Inflammatory macrophage treated with lipopolysaccharide for 1 hour (primary cell): ENCODE data around the gene ULK4.
"Not testable (repeated sequence)": the region's sequence is repeated elsewhere in the genome, so short reads cannot be mapped to it uniquely, and the experiment has no call there.

ENCODE experiments used
- DNase-seq, 2 donors: peaks; one replicate each; pipeline ENCODE4 v3.0.0-alpha.2; 2020 to 2022

The ULK4 gene

DNA sequence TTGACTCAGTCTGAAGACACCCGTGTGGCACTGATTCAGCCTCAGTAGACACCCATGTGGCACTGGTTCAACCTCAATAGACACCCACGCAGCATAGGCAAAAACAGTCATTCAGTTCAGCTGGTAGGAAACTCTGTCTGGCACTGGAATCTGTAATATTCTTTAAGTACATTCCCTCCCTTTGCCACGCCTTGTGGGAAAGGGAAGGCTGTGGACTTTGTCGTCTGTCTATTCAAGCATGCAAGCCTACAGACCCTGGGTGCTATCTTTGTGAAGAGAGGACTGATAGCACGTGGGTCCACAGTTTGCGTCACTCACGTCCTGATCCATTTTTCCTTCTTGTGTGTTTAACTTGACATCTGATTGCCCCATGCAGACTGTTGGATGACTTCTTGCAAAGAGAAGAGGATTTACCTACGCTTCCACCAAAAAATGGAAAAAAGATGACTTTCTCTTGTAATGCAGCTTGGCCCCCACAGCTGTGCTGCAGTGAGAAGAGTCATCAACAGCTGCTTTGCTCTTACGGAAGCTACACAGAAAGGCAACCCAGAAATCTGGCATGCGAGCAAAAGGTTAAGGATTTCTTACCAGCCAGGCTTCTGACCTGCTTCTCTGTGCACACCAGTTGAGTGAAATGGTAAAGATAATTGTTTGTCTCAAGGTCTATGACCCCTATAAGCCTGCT, 278.1 kb downstream of the ULK4 start:
- DNase-seq: no peak

DNA sequence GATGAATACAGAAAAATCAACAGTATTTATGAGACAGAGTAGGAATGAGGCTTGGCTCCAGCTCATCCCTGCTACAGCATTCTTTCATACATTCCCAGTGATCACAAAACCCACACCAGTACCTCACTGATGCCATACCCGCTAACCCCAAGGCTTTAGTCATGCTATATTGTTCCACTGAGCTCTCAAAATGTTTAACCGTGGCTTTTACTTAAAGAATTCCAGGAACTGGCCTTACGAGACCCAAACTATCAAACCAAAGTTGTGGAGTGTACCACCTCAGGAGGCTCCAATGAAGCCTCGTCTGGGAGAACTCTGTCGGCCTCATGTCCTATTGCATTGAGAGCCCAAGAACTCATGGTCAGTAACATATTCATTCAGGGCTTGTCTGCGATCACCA, 278.9 kb downstream of the ULK4 start:
- DNase-seq: no peak

DNA sequence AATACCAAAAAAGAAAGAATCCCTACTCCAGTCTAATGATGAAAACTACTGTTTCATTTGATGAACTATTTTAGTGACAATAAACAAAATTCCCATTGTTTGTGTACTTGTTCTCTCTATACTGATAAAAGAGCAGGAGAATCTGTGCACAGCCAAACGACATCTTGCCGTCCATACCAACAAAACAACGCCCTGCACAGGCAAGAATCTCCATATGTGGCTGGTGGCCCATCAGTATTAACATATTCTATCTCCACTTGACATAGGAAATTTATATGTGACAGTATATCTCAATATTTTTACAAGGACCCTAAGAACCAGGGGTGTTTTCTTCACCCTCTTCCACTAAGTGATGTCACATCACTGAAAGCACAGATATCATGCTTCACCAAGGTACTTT, 279.5 kb downstream of the ULK4 start:
- DNase-seq: no peak

DNA sequence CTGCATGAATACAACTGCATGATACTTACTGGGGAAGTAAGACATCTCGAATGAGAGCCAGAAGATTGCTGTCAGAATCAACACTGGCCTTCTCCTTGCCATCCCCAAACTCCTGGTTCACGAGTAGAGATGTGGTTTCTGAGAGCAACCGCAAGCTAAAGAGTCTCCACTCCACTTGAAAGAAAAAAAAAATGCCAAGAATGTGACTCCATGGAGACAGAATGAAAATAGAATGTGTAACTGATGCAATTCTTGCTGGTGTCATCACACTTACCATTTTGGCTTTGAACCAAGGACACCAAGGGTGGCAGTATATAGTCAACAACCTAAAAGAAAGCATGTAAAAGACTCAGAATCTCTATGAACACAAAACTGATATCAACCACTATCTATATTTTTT, 280.4 kb downstream of the ULK4 start:
- DNase-seq: no peak

DNA sequence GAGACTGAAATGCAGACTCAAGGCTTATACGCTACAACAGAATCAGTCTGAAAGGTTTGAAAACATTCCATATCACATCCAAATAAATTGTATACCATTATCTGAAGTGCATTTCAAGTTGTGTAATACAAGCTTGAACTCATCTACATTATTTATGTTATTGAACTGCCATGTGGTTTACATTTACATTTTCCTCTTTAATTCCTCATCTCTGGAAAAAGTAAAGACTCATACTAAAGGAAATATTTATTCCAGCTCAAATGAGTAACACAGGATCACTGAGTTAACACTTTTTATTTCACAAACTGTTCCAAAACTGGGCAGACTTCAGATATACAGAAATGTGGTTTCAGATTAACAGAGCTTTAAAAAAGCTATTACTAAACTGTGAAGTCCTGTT, 282.5 kb downstream of the ULK4 start:
- no peak for DNase-seq

DNA sequence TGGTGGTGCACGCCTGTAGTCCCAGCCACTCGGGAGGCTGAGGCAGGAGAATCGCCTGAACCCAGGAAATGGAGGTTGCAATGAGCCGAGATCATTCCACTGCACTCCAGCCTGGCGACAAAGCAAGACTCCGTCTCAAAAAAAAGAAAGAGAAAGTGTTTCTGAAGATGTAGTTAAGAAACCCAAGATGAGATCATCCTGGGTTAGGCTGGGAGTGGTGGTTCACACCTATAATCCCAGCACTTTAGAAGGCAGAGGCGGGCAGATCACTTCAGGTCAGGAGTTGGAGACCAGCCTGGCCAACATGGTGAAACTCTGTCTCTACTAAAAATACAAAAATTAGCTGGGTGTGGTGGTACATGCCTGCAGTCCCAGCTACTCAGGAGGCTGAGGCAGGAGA, 286.8 kb downstream of the ULK4 start:
- DNase-seq: not testable (repeated sequence)

DNA sequence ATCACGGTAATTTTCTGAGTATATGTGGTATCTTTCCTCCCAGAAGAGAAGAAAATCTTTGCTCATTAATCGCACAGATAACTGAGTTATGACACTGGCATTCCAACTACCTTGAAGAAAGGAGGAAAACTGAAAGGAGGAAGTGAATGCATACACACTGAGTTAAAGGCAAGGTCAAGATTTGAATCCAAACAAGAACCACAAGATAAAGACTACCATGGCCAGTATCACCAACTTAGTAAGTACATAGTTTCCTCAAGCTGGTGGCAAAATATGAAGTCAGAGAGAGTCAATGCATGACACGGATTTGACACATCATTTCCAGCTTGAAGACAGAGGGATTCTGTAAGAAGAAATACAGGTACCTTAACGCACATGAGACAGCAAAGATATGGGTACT, 287.5 kb downstream of the ULK4 start:
- DNase-seq: no peak

DNA sequence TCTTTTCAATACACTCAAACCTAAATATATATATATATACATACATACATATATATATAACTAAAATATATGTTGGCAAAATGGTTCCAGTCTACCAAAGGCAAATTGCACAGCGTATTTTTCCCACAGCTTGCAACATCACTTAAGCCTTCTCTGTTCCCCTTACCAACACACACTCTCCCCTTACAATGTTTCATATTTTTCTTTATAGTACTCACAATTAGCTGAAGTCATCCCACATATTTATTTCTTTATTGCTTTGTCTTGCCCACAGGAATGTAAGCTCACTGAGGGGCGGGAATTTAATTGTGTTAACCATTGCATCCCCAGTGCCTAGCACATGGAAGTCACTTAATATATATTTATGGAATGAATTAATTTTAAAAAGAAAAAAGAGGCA, 288.3 kb downstream of the ULK4 start:
- DNase-seq: no peak

DNA sequence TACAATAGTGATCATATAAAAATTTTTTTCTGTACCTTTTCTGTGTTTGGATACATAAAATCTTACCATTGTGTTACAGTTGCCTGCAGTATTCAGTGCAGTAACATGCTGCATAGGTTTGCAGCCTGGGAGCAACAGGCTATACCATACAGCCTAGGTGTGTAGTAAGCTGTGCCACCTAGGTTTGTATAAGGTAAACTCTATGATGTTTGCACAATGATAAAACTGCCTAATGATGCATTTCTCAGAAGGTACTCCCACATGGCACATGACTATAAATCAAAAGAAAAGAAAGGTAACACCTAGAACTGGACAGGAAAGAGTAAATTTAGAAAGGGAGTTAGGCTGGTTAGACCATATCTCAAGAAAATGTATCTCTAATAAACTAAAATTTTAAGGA, 293.5 kb downstream of the ULK4 start:
- no peak for DNase-seq

DNA sequence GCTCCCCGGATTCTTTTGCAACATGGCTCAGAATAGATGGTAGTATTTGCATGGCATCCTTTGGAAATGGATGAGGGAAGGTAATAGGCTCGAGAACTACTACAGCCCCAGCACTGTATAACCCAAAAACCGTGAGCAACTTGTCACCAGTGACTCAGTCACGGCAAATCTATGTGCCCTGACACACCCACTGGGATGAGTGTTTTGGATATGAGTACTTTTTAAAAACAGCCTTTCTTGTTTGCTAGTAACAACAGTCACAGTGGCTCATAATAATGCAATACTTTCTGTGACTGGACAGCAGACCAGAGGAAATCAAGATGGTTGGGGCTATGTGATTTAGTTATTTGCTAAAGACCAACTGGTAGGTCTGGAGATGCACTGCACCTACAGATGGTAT, 299.6 kb downstream of the ULK4 start:
- no peak for DNase-seq

DNA sequence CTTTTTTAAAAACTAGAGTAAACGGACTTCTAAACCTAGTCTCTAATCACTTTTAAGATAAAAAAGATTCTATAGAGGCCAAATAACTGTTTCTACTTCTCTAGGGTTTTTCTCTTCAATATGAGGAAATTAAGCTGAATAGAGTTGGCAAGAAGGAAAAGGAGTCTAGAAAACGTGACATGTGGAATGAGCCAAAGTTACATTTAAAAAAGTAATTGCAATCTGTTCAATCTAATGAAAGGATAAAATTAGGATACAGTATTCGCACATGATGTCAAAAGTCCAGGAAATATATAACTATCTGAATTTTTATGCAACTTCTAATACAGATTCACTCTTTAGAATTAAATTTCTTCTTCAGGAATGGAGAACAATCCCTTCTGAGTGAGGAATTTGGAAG, 300.1 kb downstream of the ULK4 start:
- DNase-seq: no peak

DNA sequence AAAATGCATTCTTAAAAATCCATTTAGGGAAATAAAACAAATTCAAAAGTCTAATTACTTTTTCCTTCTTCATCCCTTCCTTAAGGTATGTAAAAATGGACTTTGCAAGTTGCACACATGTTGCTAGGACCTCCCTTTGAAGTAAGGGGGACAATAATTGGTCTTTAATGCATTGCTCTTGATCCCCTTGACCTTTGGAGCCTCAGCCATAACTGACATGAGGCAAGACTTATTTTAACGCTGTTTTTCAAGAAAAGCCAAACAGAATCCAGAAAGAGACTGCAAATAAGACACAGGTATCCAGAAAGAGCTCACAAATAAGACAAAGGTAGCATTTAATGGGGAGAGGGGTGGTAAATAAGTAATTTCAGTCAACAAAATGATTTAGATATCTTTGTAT, 301.4 kb downstream of the ULK4 start:
- DNase-seq: no peak

DNA sequence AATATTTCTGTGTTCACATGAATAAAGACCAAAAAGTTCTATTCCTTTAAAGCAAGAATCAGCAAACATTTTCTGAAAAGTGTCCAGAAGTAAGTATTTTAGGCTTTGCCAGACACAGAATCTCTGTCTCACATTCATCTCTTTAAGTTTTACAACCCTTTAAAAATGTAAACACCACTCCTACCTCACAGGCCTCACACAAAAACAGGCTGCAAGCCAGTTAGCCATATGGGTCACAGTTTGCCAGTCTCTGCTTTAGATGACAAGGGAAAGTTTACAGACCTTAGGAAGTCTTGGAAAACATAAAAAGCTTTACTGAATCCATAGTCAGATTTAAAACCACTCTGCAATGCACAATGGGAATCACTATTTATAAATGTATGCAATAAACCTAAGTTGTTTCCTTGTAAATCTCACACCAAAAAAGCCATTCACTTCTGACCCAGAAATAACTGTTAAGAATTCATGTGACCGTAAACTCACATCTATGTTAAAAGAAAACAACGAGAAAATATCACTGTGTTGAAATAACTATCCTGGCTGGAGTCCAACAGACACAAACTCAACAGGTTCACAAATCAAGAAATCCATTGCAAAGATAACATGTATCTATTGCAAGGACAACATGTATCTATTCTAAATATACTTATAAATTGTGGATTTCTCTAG, 308.2 kb downstream of the ULK4 start:
- DNase-seq: no peak

DNA sequence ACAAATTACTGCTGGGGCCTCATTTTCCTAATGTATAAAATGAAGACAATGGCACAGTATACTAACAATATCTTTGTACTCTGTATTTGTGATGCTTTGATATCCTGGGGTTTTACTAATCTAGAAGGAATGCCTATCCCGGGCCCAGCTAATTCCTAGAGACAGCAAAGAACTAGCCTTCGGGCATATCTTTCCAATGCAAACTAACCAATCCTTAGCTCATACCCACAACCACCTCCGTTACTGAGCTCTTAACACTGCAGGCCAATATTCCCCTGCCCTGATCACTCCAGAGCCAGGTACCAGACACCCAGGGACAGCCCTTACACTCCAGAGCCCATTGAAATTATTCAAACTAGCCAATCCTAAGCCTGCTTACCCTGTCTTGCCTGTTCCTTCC, 309.0 kb downstream of the ULK4 start:
- DNase-seq: no peak

DNA sequence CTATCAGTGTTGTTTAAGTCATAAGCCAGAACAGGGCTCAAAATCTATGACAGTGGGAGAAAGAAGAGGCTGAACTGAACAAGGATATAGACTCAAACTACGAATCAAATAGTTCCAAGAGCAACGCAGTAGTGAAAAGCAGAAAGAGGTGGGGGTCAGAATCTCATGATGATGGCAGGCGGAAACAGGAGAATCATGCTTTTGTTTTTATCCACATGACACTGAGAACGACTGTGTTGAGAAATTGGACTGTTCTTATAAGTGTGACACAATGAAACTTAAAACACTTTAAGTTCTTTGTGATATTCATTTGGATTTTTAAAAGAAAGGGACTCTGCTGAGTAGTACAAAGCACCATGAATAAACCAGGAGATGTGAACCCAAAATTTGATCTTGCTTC, 309.4 kb downstream of the ULK4 start:
- DNase-seq: no peak

DNA sequence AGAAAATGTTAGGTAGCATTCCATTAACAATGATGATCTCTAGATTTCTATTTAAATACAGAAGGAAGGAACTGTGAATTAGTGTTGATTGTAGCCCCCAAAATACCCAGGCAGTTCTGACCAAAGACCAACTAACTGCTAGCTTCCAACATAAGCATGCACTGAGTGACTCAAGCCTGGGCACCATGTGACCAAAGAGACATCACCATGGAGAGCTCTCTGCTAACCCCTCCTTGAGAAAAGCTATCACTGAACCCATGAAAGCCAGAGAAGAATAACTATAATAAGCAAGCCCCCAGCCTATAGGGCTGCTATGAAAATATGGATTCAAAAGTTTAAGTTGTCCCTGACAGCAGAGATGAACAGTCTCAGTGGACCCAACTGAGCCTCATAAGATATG, 310.2 kb downstream of the ULK4 start:
- DNase-seq: no peak

DNA sequence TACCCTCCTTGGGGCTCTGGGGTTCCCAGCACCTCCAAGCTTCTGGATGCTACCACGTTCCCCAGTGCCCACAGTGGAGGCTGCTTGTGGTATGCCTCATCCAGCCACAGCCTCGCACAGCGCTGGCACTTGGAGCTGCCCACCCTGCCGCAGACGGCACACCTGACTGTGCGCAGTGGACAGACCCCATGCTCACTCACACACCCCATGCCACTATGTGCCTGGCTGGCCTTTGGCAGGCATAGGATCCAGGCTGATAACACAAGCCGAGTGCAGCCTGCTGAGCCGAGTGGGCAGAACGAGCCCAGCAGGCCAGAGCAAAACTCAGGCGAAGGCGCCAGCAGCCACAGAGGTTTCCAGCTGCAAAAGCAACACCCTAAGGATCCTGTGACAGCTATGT, 311.5 kb downstream of the ULK4 start:
- no peak for DNase-seq

DNA sequence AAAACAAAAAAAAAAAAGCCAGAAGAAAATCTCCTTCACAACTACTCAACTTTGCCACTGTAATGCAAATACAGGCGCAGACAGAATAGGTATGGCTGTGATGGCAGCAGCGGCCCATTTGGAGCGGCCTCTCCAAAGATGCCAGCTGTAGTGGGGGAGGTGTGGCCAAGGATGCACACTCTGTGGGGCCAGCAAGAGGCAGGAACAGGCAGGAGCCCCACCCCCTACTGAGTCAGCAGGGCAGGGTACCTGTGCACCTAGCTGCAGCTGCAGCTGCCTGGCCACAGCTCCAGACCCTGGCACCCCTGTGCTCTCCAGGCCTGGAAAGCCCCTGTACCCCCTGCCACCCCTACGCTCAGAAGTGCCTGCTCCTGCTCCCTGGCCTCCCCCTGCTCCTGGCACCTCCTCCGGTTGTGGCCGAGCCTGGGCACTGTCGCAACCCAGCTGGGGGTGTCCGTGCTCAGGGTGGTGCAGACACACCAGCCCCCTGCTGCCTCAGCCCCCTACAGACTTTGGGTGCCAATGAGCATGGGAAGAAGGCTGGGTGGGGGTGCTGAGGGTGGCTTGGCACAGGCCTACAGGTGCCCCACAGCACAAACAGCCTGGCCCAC, 312.7 kb downstream of the ULK4 start:
- no peak for DNase-seq

DNA sequence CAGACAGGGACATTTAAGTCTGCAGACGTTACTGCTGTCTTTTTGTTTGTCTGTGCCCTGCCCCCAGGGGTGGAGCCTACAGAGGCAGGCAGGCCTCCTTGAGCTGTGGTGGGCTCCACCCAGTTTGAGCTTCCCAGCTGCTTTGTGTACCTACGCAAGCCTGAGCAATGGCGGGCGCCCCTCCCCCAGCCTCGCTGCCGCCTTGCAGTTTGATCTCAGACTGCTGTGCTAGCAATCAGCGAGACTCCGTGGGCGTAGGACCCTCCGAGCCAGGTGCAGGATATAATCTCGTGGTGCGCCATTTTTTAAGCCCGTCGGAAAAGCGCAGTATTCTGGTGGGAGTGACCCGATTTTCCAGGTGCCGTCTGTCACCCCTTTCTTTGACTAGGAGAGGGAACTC, 314.2 kb downstream of the ULK4 start:
- DNase-seq: not testable (repeated sequence)

DNA sequence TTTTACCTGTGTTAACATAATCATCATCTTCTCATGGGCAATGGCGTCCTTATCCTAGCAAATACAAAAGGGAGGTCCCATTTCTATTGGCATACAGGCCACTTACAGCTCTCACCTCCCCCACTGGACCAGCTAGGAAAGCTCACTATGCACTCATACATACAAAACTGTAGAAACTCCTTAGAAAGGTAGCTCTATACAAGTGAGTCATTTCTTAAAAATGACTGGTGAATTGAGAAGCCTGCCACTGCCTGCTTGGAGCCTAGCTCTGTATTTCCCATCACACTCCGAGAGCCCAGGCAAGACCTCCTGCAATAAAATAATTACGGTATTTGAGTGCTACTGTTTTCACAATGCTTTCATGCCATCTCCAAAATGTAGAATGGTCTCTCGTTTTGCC, 321.8 kb downstream of the ULK4 start:
- no peak for DNase-seq

DNA sequence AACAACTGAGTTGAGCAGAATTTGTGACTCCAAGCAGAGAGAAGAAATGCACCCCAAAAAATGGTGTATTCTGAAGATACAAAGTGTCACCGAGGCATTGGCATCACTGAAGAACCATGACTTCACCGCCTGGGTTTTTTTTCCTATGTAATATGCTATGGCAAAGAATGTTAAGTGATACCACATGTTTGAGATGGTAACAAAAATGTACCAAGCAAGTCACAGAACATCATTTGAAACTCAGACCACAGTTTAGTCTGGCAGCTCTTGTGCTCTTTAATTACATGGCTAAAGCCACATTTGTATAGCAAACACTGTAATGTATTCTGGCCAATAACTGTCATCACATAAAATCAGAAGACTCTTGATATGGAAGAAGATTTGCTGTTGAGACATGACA, 323.5 kb downstream of the ULK4 start:
- no peak for DNase-seq

DNA sequence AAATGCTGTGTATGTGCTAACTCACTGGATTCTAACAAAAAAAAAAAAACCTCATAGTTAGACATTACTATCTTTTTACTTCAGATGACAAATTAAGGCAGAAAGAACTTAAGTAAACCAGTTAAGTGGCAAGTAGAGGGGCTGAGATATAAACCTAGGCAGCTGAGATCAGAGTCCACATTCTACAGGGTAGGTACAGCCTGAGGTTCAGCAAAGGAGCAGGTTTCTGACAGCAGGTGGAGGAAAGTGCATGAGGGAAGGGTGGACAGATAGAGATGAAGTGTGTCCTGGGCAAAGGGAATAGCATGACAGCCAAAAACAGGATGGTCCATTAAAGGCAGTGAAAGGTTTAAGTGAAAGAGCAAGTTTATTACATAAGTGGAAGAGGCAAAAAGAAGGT, 329.2 kb downstream of the ULK4 start:
- no peak for DNase-seq

DNA sequence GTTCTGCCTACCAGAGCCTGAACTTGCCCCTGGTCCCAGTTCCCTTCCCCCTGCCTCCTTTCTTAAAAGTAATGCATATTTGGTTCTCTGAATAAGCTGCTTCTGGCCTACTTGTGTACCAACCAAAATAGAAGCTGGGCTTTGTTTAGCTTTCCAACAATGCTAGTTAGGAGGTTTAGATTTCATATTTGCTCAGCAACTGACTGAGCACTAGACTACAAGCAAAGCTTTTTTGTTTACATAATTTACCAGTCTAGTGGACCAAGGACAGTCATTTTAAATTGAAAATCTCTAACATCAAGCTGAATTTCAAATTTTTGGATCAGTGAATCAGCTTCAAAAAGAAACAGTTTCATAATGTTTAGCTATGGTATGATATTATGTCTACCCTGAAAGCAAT, 331.2 kb downstream of the ULK4 start:
- DNase-seq: no peak

DNA sequence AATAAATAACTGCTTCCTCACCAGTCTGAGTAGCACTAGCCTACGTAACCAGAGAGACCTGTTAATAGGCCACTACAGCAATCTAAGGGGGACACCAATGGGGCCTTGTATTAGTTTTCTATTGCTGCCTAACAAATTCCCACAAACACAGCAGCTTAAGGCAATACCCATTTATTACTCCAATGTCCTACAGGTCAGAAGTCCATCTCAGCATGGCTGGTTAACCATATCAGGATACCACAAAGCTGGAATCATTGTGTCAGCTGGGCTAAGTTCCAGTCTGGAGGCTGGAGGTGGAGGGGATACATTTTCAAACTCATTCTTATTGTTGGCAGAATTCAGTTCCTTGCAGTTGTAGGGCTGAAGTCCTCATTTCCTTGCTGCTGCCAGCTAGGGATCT, 331.9 kb downstream of the ULK4 start:
- no peak for DNase-seq

DNA sequence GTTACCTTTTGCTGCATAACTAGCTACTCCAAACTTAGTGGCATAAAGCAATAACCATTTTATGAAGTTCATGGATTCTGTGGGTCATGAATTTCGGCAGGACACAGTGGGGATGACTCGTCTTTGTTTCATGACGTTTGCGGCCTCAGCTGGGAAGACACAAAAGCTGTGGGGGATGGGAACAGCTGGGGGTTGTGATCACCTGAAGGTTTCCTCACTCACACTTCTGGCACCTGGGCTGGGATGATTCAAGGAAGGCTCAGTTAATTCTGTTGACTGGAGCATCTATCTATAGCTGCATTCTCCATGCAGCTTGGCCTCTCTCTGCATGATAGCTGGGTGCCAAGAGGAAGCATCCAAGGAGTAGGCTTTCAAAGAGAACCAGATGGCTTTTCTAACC, 332.8 kb downstream of the ULK4 start:
- no peak for DNase-seq
